GM23338 (cell line): ENCODE measurements around the gene GFOD1. TPM values are rescaled to one million over a fixed set of nuclear protein-coding genes. Genes with fewer than 3 reads are reported as not detected.
A peak's percentile ranks its signal among the peaks of the same experiment; 100 is the strongest.

Experiments used
- ATAC-seq: fragments of 200-7000 bp; cut with Tn5 transposase; 3 replicates; pipeline ENCODE4 v1.9.1; 2020
- DNase-seq: peaks from one replicate; pipeline ENCODE4 v3.0.0-alpha.2; 2015; ENCODE audit warnings: low spot score
- H2AFZ ChIP-seq: fragments of 200-600 bp; sonication (generic); 2 replicates; pipeline ENCODE4 v1.8.0; 2016; ENCODE audit warnings: antibody characterized with exemption, mild to moderate bottlenecking, moderate library complexity
- H3F3A ChIP-seq: fragments of 200-600 bp; sonication (generic); replicated peaks from 2 replicates; pipeline ENCODE4 v1.8.0; 2017; ENCODE audit warnings: antibody characterized with exemption, mixed run types, low read depth
- H3K27ac ChIP-seq: fragments of 200-600 bp; sonication (generic); 2 replicates; pipeline ENCODE4 v1.6.1; 2016; ENCODE audit warnings: low read depth
- H3K27me3 ChIP-seq: fragments of 200-600 bp; sonication (generic); 2 replicates; pipeline ENCODE4 v1.8.0; 2016; ENCODE audit warnings: mild to moderate bottlenecking, mixed run types, moderate library complexity; ENCODE audit not compliant: insufficient read depth
- H3K36me3 ChIP-seq: fragments of 200-600 bp; sonication (generic); 2 replicates; pipeline ENCODE4 v1.8.0; 2016; ENCODE audit warnings: mild to moderate bottlenecking; ENCODE audit not compliant: insufficient read depth
- H3K4me1 ChIP-seq: fragments of 200-600 bp; sonication (generic); 2 replicates; pipeline ENCODE4 v1.8.0; 2016; ENCODE audit warnings: mild to moderate bottlenecking, moderate library complexity; ENCODE audit not compliant: insufficient read depth
- H3K4me2 ChIP-seq: fragments of 200-600 bp; sonication (generic); 2 replicates; pipeline ENCODE4 v1.7.1; 2017; ENCODE audit warnings: mixed run types
- H3K4me3 ChIP-seq: fragments of 200-600 bp; sonication (generic); 2 replicates; pipeline ENCODE4 v1.6.1; 2016; ENCODE audit warnings: mixed run types
- H3K79me2 ChIP-seq: fragments of 200-600 bp; sonication (generic); replicated peaks from 2 replicates; pipeline ENCODE4 v1.8.0; 2017; ENCODE audit warnings: mild to moderate bottlenecking; ENCODE audit not compliant: insufficient read depth
- H3K9me2 ChIP-seq: fragments of 200-600 bp; sonication (generic); 2 replicates; pipeline ENCODE4 v1.8.0; 2017; ENCODE audit not compliant: insufficient read depth
- H4K20me1 ChIP-seq: fragments of 200-600 bp; sonication (generic); replicated peaks from 2 replicates; pipeline ENCODE4 v1.8.0; 2017; ENCODE audit warnings: mild to moderate bottlenecking; ENCODE audit not compliant: insufficient read depth
- H3K27ac Mint-ChIP-seq: 2 replicates; pipeline ENCODE4 v1.8.0; 2020; ENCODE audit warnings: inconsistent platforms, mild to moderate bottlenecking, moderate library complexity, mixed read lengths
- H3K27me3 Mint-ChIP-seq: 3 replicates; pipeline ENCODE4 v1.8.0; 2022; ENCODE audit warnings: low read depth, mild to moderate bottlenecking, moderate library complexity, mixed read lengths, inconsistent platforms; ENCODE audit not compliant: insufficient read depth, poor library complexity
- H3K36me3 Mint-ChIP-seq: 3 replicates; pipeline ENCODE4 v1.8.0; 2021; ENCODE audit warnings: low read depth, mild to moderate bottlenecking, inconsistent platforms, moderate library complexity, mixed read lengths
- H3K4me1 Mint-ChIP-seq: 3 replicates; pipeline ENCODE4 v1.8.0; 2020; ENCODE audit warnings: mild to moderate bottlenecking, inconsistent platforms, mixed read lengths
- H3K4me3 Mint-ChIP-seq: 3 replicates; pipeline ENCODE4 v1.8.0; 2021; ENCODE audit warnings: moderate library complexity, mild to moderate bottlenecking, inconsistent platforms, mixed read lengths
- H3K9me3 Mint-ChIP-seq: 3 replicates; pipeline ENCODE4 v1.8.0; 2020; ENCODE audit warnings: moderate library complexity, mild to moderate bottlenecking, inconsistent platforms, mixed read lengths
- CREB1 ChIP-seq: fragments of 250-450 bp; sonication (Bioruptor Pico); IDR thresholded peaks from 2 replicates; pipeline ENCODE4 v1.5.0; 2020; ENCODE audit warnings: low read depth, mild to moderate bottlenecking, moderate library complexity
- EZH2 ChIP-seq: fragments of 200-600 bp; sonication (generic); IDR thresholded peaks from one replicate; pipeline ENCODE4 v1.8.0; 2017; ENCODE audit warnings: antibody characterized with exemption, mild to moderate bottlenecking, low read depth; ENCODE audit not compliant: unreplicated experiment
- EZH2phosphoT487 ChIP-seq: fragments of 200-600 bp; sonication (generic); IDR thresholded peaks from one replicate; pipeline ENCODE4 v1.8.1; 2018; ENCODE audit warnings: antibody characterized with exemption; ENCODE audit not compliant: unreplicated experiment
- JUNB ChIP-seq: IDR thresholded peaks from one replicate; pipeline ENCODE4 v1.6.1; 2016; ENCODE audit warnings: antibody characterized with exemption; ENCODE audit not compliant: unreplicated experiment
- NANOG ChIP-seq: IDR thresholded peaks from 2 replicates; pipeline ENCODE4 v1.6.1; 2016; ENCODE audit warnings: antibody characterized with exemption, borderline replicate concordance
- POLR2AphosphoS5 ChIP-seq: IDR thresholded peaks from 2 replicates; pipeline ENCODE4 v1.6.1; 2016; ENCODE audit warnings: antibody characterized with exemption, low read depth
- STAT1 ChIP-seq: IDR thresholded peaks from one replicate; pipeline ENCODE4 v1.6.1; 2016; ENCODE audit warnings: antibody characterized with exemption; ENCODE audit not compliant: unreplicated experiment
- ZNF114 ChIP-seq: fragments of 250-450 bp; sonication (Bioruptor Pico); IDR thresholded peaks from 2 replicates; pipeline ENCODE4 v1.5.0; 2020; ENCODE audit warnings: mild to moderate bottlenecking, moderate library complexity
- ZNF331 ChIP-seq: fragments of 250-450 bp; sonication (Bioruptor Pico); IDR thresholded peaks from 2 replicates; pipeline ENCODE4 v1.5.0; 2020; ENCODE audit warnings: low read depth, mild to moderate bottlenecking, moderate library complexity
- ZNF462 ChIP-seq: fragments of 250-450 bp; sonication (Bioruptor Pico); IDR thresholded peaks from 2 replicates; pipeline ENCODE4 v1.5.0; 2020; ENCODE audit warnings: mild to moderate bottlenecking, moderate library complexity
- polyA plus RNA-seq: library from polyadenylated mRNA; unstranded; fragments of >200 nt; fragmentation: Nextera tagmentation; extraction: Ambion mirVana; gene quantifications from 2 replicates; pipeline ENCODE4 v1.2.1, GENCODE V29; 2016
- total RNA-seq: library from RNA; depleted of rRNA; stranded (reverse); fragments of >200 nt; shearing (Covaris generic); gene quantifications from 2 replicates; pipeline ENCODE4 v1.2.3, GENCODE V29; 2014
- TF ChIP-seq, protein P1 (sequence below): IDR thresholded peaks from 2 replicates; pipeline ENCODE4 v1.6.1; 2016; ENCODE audit warnings: antibody characterized with exemption
- TF ChIP-seq, protein P2 (sequence below), 2 experiments: fragments of 200-600 bp in 1 of 2; sonication (generic) in 1 of 2; conservative IDR thresholded peaks; 2 replicates each; pipeline versions ENCODE4 v1.5.1 to v1.6.1; 2016 to 2017; ENCODE audit warnings: antibody characterized with exemption in 2 of 2, low read depth in 2 of 2, mild to moderate bottlenecking in 2 of 2, moderate library complexity in 1 of 2
- TF ChIP-seq, protein P3 (sequence below): IDR thresholded peaks from one replicate; pipeline ENCODE4 v1.6.1; 2018; ENCODE audit warnings: antibody characterized with exemption; ENCODE audit not compliant: unreplicated experiment

Gene GFOD1
- total and polyA plus RNA-seq, 2 experiments from 2014 or later: 4.9 to 12.8 TPM

DNA sequence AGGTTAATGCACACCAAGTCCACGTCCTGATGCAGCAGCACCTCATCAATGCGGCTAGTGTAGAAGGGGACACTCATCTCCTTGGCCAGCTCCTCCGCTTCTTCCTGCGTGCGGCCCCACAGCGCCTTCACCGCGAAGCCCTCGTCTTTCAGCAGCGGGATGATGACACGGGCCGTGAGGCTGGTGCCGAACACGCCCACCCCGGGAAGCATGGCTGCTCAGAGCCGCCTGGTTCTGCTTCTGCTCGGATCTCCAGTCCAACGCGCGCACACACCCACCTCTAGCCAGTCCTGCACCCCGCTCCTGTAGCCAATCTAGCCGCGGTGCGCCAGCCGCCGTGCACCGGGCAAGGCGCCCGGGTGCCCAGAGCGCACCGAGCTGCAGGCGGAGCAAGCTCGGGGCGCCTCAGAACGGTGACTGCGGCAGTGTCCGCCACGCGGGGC lies 700 bp downstream of the GFOD1 start:
- DNase-seq: peak; percentile 63
- Histone ChIP-seq H3F3A (peaks cover 11% of the 10 kb centered on the region; the same call in 1 of the 2 replicates), H3K4me1 (peaks cover 10% of the 10 kb centered on the region), H3K4me2 (peak overlapping the region; percentile 93), H4K20me1 (no peaks in the 10 kb centered on the region; the same call in 1 of the 2 replicates), H3K9me2 (no peaks in the 10 kb centered on the region), H3K4me3 (peak overlapping the region; percentile 83), H2AFZ (peak overlapping the region; percentile 76), H3K36me3 (no peaks in the 10 kb centered on the region), H3K27ac (no peak overlapping the region), H3K79me2 (peaks cover 28% of the 10 kb centered on the region), H3K27me3 (peaks cover 75% of the 10 kb centered on the region)
- peak; percentile 31 for ATAC-seq
- H3K9me3 Mint-ChIP-seq: peaks cover 3% of the 10 kb centered on the region; the same call in 1 of the 3 replicates
- H3K27ac Mint-ChIP-seq: no peak overlapping the region
- peaks cover 24% of the 10 kb centered on the region for H3K4me1 Mint-ChIP-seq
- no peaks in the 10 kb centered on the region; the same call in 2 of the 3 replicates for H3K36me3 Mint-ChIP-seq
- TF ChIP-seq, protein P1, sequence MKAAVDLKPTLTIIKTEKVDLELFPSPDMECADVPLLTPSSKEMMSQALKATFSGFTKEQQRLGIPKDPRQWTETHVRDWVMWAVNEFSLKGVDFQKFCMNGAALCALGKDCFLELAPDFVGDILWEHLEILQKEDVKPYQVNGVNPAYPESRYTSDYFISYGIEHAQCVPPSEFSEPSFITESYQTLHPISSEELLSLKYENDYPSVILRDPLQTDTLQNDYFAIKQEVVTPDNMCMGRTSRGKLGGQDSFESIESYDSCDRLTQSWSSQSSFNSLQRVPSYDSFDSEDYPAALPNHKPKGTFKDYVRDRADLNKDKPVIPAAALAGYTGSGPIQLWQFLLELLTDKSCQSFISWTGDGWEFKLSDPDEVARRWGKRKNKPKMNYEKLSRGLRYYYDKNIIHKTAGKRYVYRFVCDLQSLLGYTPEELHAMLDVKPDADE: no peak
- TF ChIP-seq, protein P2, sequence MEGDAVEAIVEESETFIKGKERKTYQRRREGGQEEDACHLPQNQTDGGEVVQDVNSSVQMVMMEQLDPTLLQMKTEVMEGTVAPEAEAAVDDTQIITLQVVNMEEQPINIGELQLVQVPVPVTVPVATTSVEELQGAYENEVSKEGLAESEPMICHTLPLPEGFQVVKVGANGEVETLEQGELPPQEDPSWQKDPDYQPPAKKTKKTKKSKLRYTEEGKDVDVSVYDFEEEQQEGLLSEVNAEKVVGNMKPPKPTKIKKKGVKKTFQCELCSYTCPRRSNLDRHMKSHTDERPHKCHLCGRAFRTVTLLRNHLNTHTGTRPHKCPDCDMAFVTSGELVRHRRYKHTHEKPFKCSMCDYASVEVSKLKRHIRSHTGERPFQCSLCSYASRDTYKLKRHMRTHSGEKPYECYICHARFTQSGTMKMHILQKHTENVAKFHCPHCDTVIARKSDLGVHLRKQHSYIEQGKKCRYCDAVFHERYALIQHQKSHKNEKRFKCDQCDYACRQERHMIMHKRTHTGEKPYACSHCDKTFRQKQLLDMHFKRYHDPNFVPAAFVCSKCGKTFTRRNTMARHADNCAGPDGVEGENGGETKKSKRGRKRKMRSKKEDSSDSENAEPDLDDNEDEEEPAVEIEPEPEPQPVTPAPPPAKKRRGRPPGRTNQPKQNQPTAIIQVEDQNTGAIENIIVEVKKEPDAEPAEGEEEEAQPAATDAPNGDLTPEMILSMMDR (conservative IDR thresholded peaks at IDR 0.05; ENCODE audit: low read depth in 2 of 2): no peak
- TF ChIP-seq EZH2 (no peak), STAT1 (no peak), ZNF331 (no peak), EZH2phosphoT487 (no peak), JUNB (no peak), ZNF114 (CRISPR knock-in tag) (no peak), NANOG (no peak), POLR2AphosphoS5 (no peak), CREB1 (CRISPR knock-in tag) (no peak; the same call in 1 of the 2 replicates), ZNF462 (CRISPR knock-in tag) (no peak)
- TF ChIP-seq, protein P3, sequence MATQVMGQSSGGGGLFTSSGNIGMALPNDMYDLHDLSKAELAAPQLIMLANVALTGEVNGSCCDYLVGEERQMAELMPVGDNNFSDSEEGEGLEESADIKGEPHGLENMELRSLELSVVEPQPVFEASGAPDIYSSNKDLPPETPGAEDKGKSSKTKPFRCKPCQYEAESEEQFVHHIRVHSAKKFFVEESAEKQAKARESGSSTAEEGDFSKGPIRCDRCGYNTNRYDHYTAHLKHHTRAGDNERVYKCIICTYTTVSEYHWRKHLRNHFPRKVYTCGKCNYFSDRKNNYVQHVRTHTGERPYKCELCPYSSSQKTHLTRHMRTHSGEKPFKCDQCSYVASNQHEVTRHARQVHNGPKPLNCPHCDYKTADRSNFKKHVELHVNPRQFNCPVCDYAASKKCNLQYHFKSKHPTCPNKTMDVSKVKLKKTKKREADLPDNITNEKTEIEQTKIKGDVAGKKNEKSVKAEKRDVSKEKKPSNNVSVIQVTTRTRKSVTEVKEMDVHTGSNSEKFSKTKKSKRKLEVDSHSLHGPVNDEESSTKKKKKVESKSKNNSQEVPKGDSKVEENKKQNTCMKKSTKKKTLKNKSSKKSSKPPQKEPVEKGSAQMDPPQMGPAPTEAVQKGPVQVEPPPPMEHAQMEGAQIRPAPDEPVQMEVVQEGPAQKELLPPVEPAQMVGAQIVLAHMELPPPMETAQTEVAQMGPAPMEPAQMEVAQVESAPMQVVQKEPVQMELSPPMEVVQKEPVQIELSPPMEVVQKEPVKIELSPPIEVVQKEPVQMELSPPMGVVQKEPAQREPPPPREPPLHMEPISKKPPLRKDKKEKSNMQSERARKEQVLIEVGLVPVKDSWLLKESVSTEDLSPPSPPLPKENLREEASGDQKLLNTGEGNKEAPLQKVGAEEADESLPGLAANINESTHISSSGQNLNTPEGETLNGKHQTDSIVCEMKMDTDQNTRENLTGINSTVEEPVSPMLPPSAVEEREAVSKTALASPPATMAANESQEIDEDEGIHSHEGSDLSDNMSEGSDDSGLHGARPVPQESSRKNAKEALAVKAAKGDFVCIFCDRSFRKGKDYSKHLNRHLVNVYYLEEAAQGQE: no peak
- H3K4me3 Mint-ChIP-seq: peak overlapping the region; percentile 93
- H3K27me3 Mint-ChIP-seq: peaks cover 47% of the 10 kb centered on the region
